ENCODE results near the gene FGR.

GRCh38 chr1:27666791-27667254 lies 31.8 kb upstream of the FGR start:
- no peak for TF ChIP-seq POLR2A (IDR thresholded peaks at IDR 0.05; ENCODE audit: low read depth, low read length)
- no peak for TF ChIP-seq POLR2AphosphoS5 (IDR thresholded peaks at IDR 0.05; ENCODE audit: low read depth, low read length)
- TF ChIP-seq TAF1 (IDR thresholded peaks at IDR 0.05; ENCODE audit: low read depth, low read length), result no peak
